Heart right ventricle (tissue), 16 donors: ENCODE results near the gene HNRNPK. TPM values are rescaled to one million over a fixed set of nuclear protein-coding genes. Genes with fewer than 3 reads are reported as not detected.

Experiments
- ATAC-seq, 8 donors: fragments of 200-7000 bp; cut with Tn5 transposase; one replicate each; pipeline ENCODE4 v1.9.1; 2020; ENCODE audit warnings: mild to moderate bottlenecking in 8 of 8, moderate library complexity in 8 of 8, moderate number of reproducible peaks in 1 of 8
- DNase-seq, 2 donors: peaks; one replicate each; pipeline ENCODE4 v3.0.0-alpha.2; 2020
- H3K27ac ChIP-seq, 10 donors: fragments of 200-600 bp; sonication (generic) in 2 of 10; one replicate each; pipeline versions ENCODE4 v1.5.0 to v1.8.0; 2020 to 2022; ENCODE audit warnings: mild to moderate bottlenecking in 3 of 10
- H3K27me3 ChIP-seq, 7 donors: fragments of 200-600 bp; one replicate each; pipeline ENCODE4 v1.8.0; 2021 to 2022; ENCODE audit warnings: mild to moderate bottlenecking in 2 of 7
- H3K36me3 ChIP-seq, 9 donors: fragments of 200-600 bp; sonication (generic) in 1 of 9; one replicate each; pipeline versions ENCODE4 v1.5.0 to v1.8.0; 2020 to 2022; ENCODE audit warnings: mild to moderate bottlenecking in 2 of 9
- H3K4me1 ChIP-seq, 9 donors: fragments of 200-600 bp; sonication (generic) in 1 of 9; one replicate each; pipeline versions ENCODE4 v1.5.0 to v1.8.0; 2020 to 2022; ENCODE audit warnings: mild to moderate bottlenecking in 4 of 9
- H3K4me3 ChIP-seq, 10 donors: fragments of 200-600 bp; sonication (generic) in 2 of 10; one replicate each; pipeline versions ENCODE4 v1.5.0 to v1.8.0; 2020 to 2022; ENCODE audit warnings: mild to moderate bottlenecking in 7 of 10, moderate library complexity in 2 of 10
- H3K9me3 ChIP-seq, 11 donors: fragments of 200-600 bp in 10 of 11; sonication (generic) in 2 of 11; one replicate each; pipeline versions ENCODE4 v1.5.0 to v1.8.0; 2013 to 2022; ENCODE audit warnings: mild to moderate bottlenecking in 2 of 11, control low read depth in 1 of 11, moderate library complexity in 1 of 11
- CTCF ChIP-seq, 9 donors: fragments of 200-600 bp; sonication (generic) in 2 of 9; IDR thresholded peaks; one replicate each; pipeline versions ENCODE4 v1.5.0 to v1.8.0; 2021 to 2022; ENCODE audit warnings: antibody characterized with exemption in 9 of 9, mild to moderate bottlenecking in 5 of 9, moderate library complexity in 1 of 9
- WGBS, 2 donors: extraction: QIAGEN DNeasy Blood & Tissue Kit; methylation state at CpG; one replicate each; pipeline ENCODE4 v1.1.7; 2013; ENCODE audit warnings: inconsistent platforms in 1 of 2; 5-methylcytosine and 5-hydroxymethylcytosine counted together
- intact Hi-C, 10 donors: fragments of 100-400 bp; cut with DNase I; formaldehyde crosslinking; loops; one replicate each; pipeline versions ENCODE4 v1.11.1 to v1.14.2; 2022
- polyA plus RNA-seq, 2 donors: library from polyadenylated mRNA; stranded (reverse); fragments of 200-250 nt; gene quantifications; one replicate each; pipeline ENCODE4 v1.2.3, GENCODE V29; 2013
- total RNA-seq, 10 donors: library from RNA; stranded (reverse); fragmentation: NEBNext Ultra II Directional in 3 of 10; extraction: Animal tissue kit (Norgen Biotek cat#: 25700) in 3 of 10; gene quantifications; one replicate each; pipeline versions ENCODE4 v1.2.1 to v1.2.4, GENCODE V29; 2021 to 2023
- donor health status: Arrhythmogenic right ventricular cardiomyopathy.
- donor health status: ischemic (EF 13 %, LVEDD 7.1; RV severe dilation, severe dysfunction).
- donor health status: healthy with polysubstance abuse.
- donor health status: DM: no; HTN: yes; CAD: no.
- donor health status: DM: no; HTN: no; CAD: no.
- donor health status: ischemic (EF 25% LVEDD 6.9; RV normal size, moderate dysfunction).
- donor health status: ischemic (EF 25% LVEDD 5.7; RV mildly dilated, moderate dysfunction).
- donor health status: healthy.
- donor health status: DM: yes; HTN: yes; CAD: no.
- donor health status: Ischemic cardiomyopathy.
- donor health status: ischemic (EF 35%, LVEDD 5.7; RV mildly dilated, moderate dysfunction).
- donor health status: nonischemic (EF 11% LVEDD 7.7; RV severe dilation, severe dysfunction).
- donor health status: DM: yes; HTN: yes; CAD: no.
- donor health status: PGD.
- donor health status: ischemic (EF 29% LVEDD 5.4; RV normal size, mild dysfunction).
- donor health status: nonischemic (EF 23%, LVEDD 6.1; RV moderate dilation, normal function).

Gene HNRNPK
- total and polyA plus RNA-seq, 12 donors = 129 to 351 (median 326) TPM

- no peak overlapping the region for H3K4me3 ChIP-seq
- H3K27me3 ChIP-seq = no peaks in the 10 kb centered on the region
- ATAC-seq (no peak), DNase-seq (no peak)
- peaks cover 0 to 15% (median 7%) of the 10 kb centered on the region in 9 donors for H3K4me1 ChIP-seq
- intact Hi-C loops = no loop called here
- no peak overlapping the region for H3K27ac ChIP-seq
- no peaks in the 10 kb centered on the region for H3K9me3 ChIP-seq
- WGBS, 2 donors = 87 to 94% methylated on average over 5 of the region's 5 CpGs
- H3K36me3 ChIP-seq = peaks cover 0 to 2% (median 0%) of the 10 kb centered on the region in 9 donors
- no peak for TF ChIP-seq CTCF (IDR thresholded peaks at IDR 0.05)
Observed at GRCh38 chr9:83960991-83961390, 19.0 kb downstream of the HNRNPK start.

GRCh38 chr9:83959061-83959460, 21.0 kb downstream of the HNRNPK start:
- Histone ChIP-seq H3K9me3 (no peaks in the 10 kb centered on the region), H3K4me1 (peaks cover 4 to 23% (median 17%) of the 10 kb centered on the region in 9 donors), H3K4me3 (no peak overlapping the region), H3K36me3 (peaks cover 0 to 10% (median 1%) of the 10 kb centered on the region in 9 donors), H3K27me3 (no peaks in the 10 kb centered on the region), H3K27ac (no peak overlapping the region)
- ATAC-seq (no peak), DNase-seq (no peak)
- intact Hi-C loops = loop anchor here in 4 of 10 donors (5.0 to 10.0 kb wide), 3 partner anchors 56 to 303 kb away; no protein-coding TSS in a partner anchor
- 65 to 69% methylated on average over 4 of the region's 4 CpGs for WGBS, 2 donors
- TF ChIP-seq CTCF (IDR thresholded peaks at IDR 0.05) = no peak

- Histone ChIP-seq H3K4me3 (peak overlapping the region; percentile 60 to 85 (median 80)), H3K4me1 (peaks cover 4 to 23% (median 17%) of the 10 kb centered on the region in 9 donors), H3K27me3 (no peaks in the 10 kb centered on the region), H3K36me3 (peaks cover 0 to 29% (median 7%) of the 10 kb centered on the region in 9 donors), H3K27ac (peak overlapping the region in 9 of 10 donors; percentile 85 to 92 (median 88)), H3K9me3 (no peaks in the 10 kb centered on the region)
- intact Hi-C loops = loop anchor here in 5 of 10 donors (2.0 to 10.0 kb wide), 4 partner anchors 22 to 305 kb away; no protein-coding TSS in a partner anchor
- TF ChIP-seq CTCF (IDR thresholded peaks at IDR 0.05) = no peak
- DNase-seq (no peak), ATAC-seq (no peak)
- WGBS, 2 donors = 62 to 69% methylated on average over 4 of the region's 4 CpGs
Observed at GRCh38 chr9:83957248-83957513, 22.8 kb downstream of the HNRNPK start.

DNA sequence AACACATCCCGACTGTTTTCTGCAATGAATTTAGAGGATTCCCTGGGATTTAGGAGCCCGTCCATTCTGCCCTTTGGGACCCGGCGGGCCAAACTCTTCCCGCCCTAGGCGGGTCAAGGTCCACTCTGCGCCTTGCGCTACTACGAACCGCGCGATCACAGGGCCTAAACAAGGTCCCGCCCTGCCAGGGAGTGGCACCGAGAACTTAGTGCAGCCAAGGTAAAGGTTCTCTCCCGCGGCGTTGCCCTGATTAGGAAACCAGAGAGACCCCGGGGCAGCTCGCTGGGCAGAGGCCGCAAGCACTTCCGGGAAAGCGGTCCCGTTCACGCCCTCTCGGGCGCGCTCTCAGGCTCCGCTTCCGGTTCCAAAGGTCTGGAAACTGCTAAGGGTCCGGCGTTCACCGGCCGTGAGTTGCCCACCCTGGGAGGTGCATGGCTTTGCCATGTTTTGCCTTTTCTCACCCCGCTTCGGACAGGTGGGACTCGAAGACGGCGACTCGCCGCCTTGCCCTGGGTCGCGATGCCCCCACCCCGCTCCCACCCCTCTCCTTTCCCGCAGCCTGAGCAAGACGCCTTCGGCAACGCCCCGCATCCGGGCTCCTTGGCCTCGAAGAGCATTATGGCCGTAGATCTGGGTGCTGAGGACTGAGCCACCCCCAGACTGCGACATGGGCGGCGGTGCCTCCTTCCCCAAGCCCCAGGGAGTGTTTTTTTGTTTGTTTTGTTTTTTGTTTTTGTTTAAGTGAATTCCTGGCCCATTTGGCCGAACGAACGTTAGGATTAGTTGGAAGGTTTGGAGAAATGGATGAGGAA, 23.4 kb downstream of the HNRNPK start:
- no peaks in the 10 kb centered on the region for H3K9me3 ChIP-seq
- H3K4me1 ChIP-seq = peaks cover 4 to 23% (median 17%) of the 10 kb centered on the region in 9 donors
- intact Hi-C loops = loop anchor here in 5 of 10 donors (1.0 to 10.0 kb wide), 5 partner anchors 22 to 306 kb away; no protein-coding TSS in a partner anchor
- TF ChIP-seq CTCF (IDR thresholded peaks at IDR 0.05) = no peak
- ATAC-seq (peak; percentile 92 to 97 (median 94)), DNase-seq (peak; percentile 78 to 81)
- WGBS, 2 donors = 1 to 2% methylated on average over 57 of the region's 57 CpGs
- peaks cover 0 to 34% (median 9%) of the 10 kb centered on the region in 9 donors for H3K36me3 ChIP-seq
- H3K27ac ChIP-seq = peak overlapping the region; percentile 28 to 92 (median 88)
- H3K4me3 ChIP-seq = peak overlapping the region; percentile 60 to 85 (median 80)
- H3K27me3 ChIP-seq = no peaks in the 10 kb centered on the region
